Liver (tissue), 9 donors: ENCODE measurements around the gene SYCE3. TPM values are rescaled to one million over a fixed set of nuclear protein-coding genes. Genes with fewer than 3 reads are reported as not detected.
"Not testable (repeated sequence)": the region's sequence is repeated elsewhere in the genome, so short reads cannot be mapped to it uniquely, and the experiment has no call there.

Source experiments
- DNase-seq: peaks from one replicate; pipeline ENCODE4 v3.0.0-alpha.2; 2017; ENCODE audit warnings: low spot score
- H3K27ac ChIP-seq, 2 donors: one replicate each; pipeline ENCODE4 v1.7.0; 2013; ENCODE audit warnings: inconsistent platforms in 2 of 2, low read length in 2 of 2, control low read depth in 1 of 2, low read depth in 1 of 2, mild to moderate bottlenecking in 1 of 2
- H3K27me3 ChIP-seq, 4 donors: one replicate each; pipeline versions ENCODE4 v1.6.1 to v1.7.0; 2013; ENCODE audit warnings: low read length in 3 of 4, inconsistent platforms in 1 of 4, mild to moderate bottlenecking in 1 of 4, moderate library complexity in 1 of 4; ENCODE audit not compliant: control insufficient read depth in 4 of 4, insufficient read depth in 4 of 4
- H3K36me3 ChIP-seq, 4 donors: one replicate each; pipeline versions ENCODE4 v1.6.1 to v1.7.0; 2013; ENCODE audit warnings: low read length in 3 of 4, mild to moderate bottlenecking in 3 of 4, low read depth in 1 of 4, moderate library complexity in 1 of 4; ENCODE audit not compliant: control insufficient read depth in 4 of 4, insufficient read depth in 3 of 4
- H3K4me1 ChIP-seq, 4 donors: one replicate each; pipeline versions ENCODE4 v1.6.1 to v1.7.0; 2013; ENCODE audit warnings: low read length in 3 of 4, mild to moderate bottlenecking in 3 of 4, moderate library complexity in 1 of 4; ENCODE audit not compliant: control insufficient read depth in 4 of 4, insufficient read depth in 4 of 4
- H3K4me3 ChIP-seq, 3 donors: one replicate each; pipeline versions ENCODE4 v1.6.1 to v1.7.0; 2013; ENCODE audit warnings: low read length in 3 of 3, control low read depth in 1 of 3, low read depth in 1 of 3, mild to moderate bottlenecking in 1 of 3
- H3K9ac ChIP-seq, 2 donors: one replicate each; pipeline ENCODE4 v1.7.0; 2013; ENCODE audit warnings: low read length in 2 of 2, mild to moderate bottlenecking in 2 of 2, moderate library complexity in 2 of 2, control low read depth in 1 of 2, low read depth in 1 of 2
- H3K9me3 ChIP-seq, 4 donors: one replicate each; pipeline versions ENCODE4 v1.6.1 to v1.7.0; 2013; ENCODE audit warnings: low read length in 3 of 4; ENCODE audit not compliant: control insufficient read depth in 4 of 4
- EGR1 ChIP-seq, 2 donors: IDR thresholded peaks; 2 replicates each; pipeline ENCODE4 v1.6.1; 2016 to 2018; ENCODE audit warnings: antibody characterized with exemption in 2 of 2, low read depth in 2 of 2
- MAX ChIP-seq: IDR thresholded peaks from 2 replicates; pipeline ENCODE4 v1.6.1; 2016; ENCODE audit warnings: antibody characterized with exemption
- REST ChIP-seq: IDR thresholded peaks from 2 replicates; pipeline ENCODE4 v1.6.1; 2016; ENCODE audit warnings: antibody characterized with exemption, mild to moderate bottlenecking
- RXRA ChIP-seq, 2 donors: IDR thresholded peaks; 2 replicates each; pipeline ENCODE4 v1.6.1; 2017 to 2018; ENCODE audit warnings: antibody characterized with exemption in 2 of 2, mild to moderate bottlenecking in 1 of 2
- SP1 ChIP-seq: IDR thresholded peaks from 2 replicates; pipeline ENCODE4 v1.6.1; 2018; ENCODE audit warnings: antibody characterized with exemption, mild to moderate bottlenecking
- YY1 ChIP-seq: IDR thresholded peaks from 2 replicates; pipeline ENCODE4 v1.6.1; 2016; ENCODE audit warnings: antibody characterized with exemption, mild to moderate bottlenecking
- WGBS: extraction: QIAGEN DNeasy Blood & Tissue Kit; methylation state at CpG from one replicate; pipeline ENCODE4 v1.1.7; 2013; 5-methylcytosine and 5-hydroxymethylcytosine counted together
- polyA plus RNA-seq, 2 donors: library from polyadenylated mRNA; stranded (reverse) in 1 of 2; unstranded in 1 of 2; fragments of 200-250 nt in 1 of 2; fragments of >200 nt in 1 of 2; fragmentation: Nextera tagmentation in 1 of 2; extraction: Ambion mirVana in 1 of 2; gene quantifications; one replicate each; pipeline versions ENCODE4 v1.2.1 to v1.2.3, GENCODE V29; 2013 to 2015
- total RNA-seq, 2 donors: library from RNA; depleted of rRNA; stranded (reverse); fragments of >200 nt; gene quantifications; one replicate each; pipeline ENCODE4 v1.2.3, GENCODE V29; 2014
- donor health status: healthy.
- donor health status: healthy.
- donor health status: healthy.
- donor health status: healthy.
- donor health status: healthy.

The SYCE3 gene
- total and polyA plus RNA-seq, 4 donors, result 0.45 to 2.2 TPM; not detected in 2

- no peak for TF ChIP-seq EGR1 (IDR thresholded peaks at IDR 0.05; ENCODE audit: low read depth in 2 of 2)
Measured at GRCh38 chr22:50520826-50521453, 41.8 kb downstream of the SYCE3 start (continued).

GRCh38 chr22:50520184-50520583 is 42.5 kb downstream of the SYCE3 start:
- H3K9me3 ChIP-seq, H3K27ac ChIP-seq, DNase-seq, H3K9ac ChIP-seq, H3K27me3 ChIP-seq, H3K4me3 ChIP-seq: not testable (repeated sequence)
- WGBS, result 98% methylated on average over 8 of the region's 8 CpGs
- peaks cover 6 to 24% (median 14%) of the 10 kb centered on the region in 4 donors for H3K4me1 ChIP-seq
- peaks cover 11 to 56% (median 19%) of the 10 kb centered on the region in 4 donors for H3K36me3 ChIP-seq

- WGBS, result 98% methylated on average over 8 of the region's 8 CpGs
- no peak overlapping the region for H3K4me3 ChIP-seq
- no peak overlapping the region for H3K27ac ChIP-seq
- H3K9ac ChIP-seq, result no peak overlapping the region
- peaks cover 11 to 56% (median 19%) of the 10 kb centered on the region in 4 donors for H3K36me3 ChIP-seq
- H3K9me3 ChIP-seq, result no peaks in the 10 kb centered on the region
- no peaks in the 10 kb centered on the region for H3K27me3 ChIP-seq
- TF ChIP-seq MAX (no peak), REST (no peak), YY1 (no peak)
- DNase-seq, result no peak
- H3K4me1 ChIP-seq, result peaks cover 3 to 13% (median 7%) of the 10 kb centered on the region in 4 donors
Measured at GRCh38 chr22:50519151-50519550, 43.6 kb downstream of the SYCE3 start.

GRCh38 chr22:50518606-50519005 is 44.1 kb downstream of the SYCE3 start:
- Histone ChIP-seq H3K9ac (no peak overlapping the region), H3K27me3 (no peaks in the 10 kb centered on the region), H3K9me3 (no peaks in the 10 kb centered on the region), H3K4me1 (peaks cover 0 to 8% (median 3%) of the 10 kb centered on the region in 4 donors), H3K27ac (no peak overlapping the region), H3K4me3 (no peak overlapping the region), H3K36me3 (peaks cover 11 to 53% (median 18%) of the 10 kb centered on the region in 4 donors)
- TF ChIP-seq SP1 (no peak), RXRA (IDR thresholded peaks at IDR 0.05) (no peak)
- no peak for DNase-seq
- 98% methylated on average over 7 of the region's 7 CpGs for WGBS
